Dermis lymphatic vessel endothelial cell (primary cell): ENCODE data around the gene RANBP2. TPM values are rescaled to one million over a fixed set of nuclear protein-coding genes. Genes with fewer than 3 reads are reported as not detected.

Experiments
- total RNA-seq: library from RNA; depleted of rRNA; stranded (reverse); fragments of >200 nt; gene quantifications from 2 replicates; pipeline ENCODE4 v1.2.1, GENCODE V29; 2014

RANBP2 gene
- total RNA-seq = 60.0 and 81.8 TPM in 2 replicates

DNA sequence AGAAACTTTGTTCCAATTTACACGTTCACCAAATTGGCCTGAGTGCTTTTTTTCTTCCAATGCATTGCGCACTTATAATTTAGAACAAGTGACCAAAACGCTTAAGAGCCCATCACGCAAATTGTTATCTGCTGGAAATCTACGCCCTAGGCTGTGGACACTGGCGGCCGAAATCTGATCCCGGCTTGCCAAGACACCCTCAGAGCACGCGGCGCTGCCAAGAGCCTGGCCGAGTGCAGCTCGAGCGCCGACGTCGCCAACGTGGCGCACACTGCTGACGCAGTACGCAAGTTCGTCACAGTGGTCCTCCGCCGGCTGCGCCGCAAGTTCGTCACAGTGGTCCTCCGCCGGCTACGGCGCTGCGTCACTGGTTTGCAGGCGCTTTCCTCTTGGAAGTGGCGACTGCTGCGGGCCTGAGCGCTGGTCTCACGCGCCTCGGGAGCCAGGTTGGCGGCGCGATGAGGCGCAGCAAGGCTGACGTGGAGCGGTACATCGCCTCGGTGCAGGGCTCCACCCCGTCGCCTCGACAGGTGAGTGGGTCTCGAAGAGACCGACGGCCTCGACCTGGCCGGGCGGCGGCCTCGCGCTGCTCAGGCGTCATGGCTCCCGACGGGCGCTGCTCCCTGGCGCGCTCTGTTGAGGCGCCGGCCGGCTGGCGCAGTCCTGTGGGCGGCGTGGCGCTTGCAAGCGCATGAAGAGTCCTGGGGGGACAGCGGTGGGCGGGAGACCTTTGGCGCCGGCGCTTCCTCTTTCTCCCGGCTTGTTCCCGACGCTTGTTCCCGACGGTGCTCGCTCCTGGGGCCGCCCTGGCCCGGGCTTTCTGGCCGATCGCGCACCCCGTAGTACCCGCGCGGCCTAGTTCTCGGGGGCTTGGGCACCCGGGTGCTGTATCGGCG lies at the start of gene RANBP2:
RANBP2 (plus strand) TSS at position 334 of the 896 bp plus-strand sequence; CDS start at position 459, 125 bp downstream.

GRCh38 chr2:108786354-108787215 lies 67.3 kb downstream of the RANBP2 start, which contains the start of gene CCDC138:
Gene CCDC138 (plus strand): TSS chr2:108786771. CDS start chr2:108786823, 52 bp downstream.

Other genes with a start within 250 kb of the RANBP2 start
- gene LIMS1, start 185.0 kb upstream of the RANBP2 start, total RNA-seq = 410 and 441 TPM in 2 replicates
- gene CCDC138, start 67.3 kb downstream of the RANBP2 start, total RNA-seq = 4.3 and 5.9 TPM in 2 replicates